SK-N-MC (cell line): ENCODE measurements around the gene NFATC3.

Experiments
- EZH2 ChIP-seq: fragments of 200-600 bp; sonication (generic); IDR thresholded peaks from one replicate; pipeline ENCODE4 v1.6.1; 2017; ENCODE audit warnings: antibody characterized with exemption
- POLR2AphosphoS5 ChIP-seq: IDR thresholded peaks from 2 replicates; pipeline ENCODE4 v1.6.1; 2012; ENCODE audit warnings: mild to moderate bottlenecking, low read depth, low read length, borderline replicate concordance

DNA sequence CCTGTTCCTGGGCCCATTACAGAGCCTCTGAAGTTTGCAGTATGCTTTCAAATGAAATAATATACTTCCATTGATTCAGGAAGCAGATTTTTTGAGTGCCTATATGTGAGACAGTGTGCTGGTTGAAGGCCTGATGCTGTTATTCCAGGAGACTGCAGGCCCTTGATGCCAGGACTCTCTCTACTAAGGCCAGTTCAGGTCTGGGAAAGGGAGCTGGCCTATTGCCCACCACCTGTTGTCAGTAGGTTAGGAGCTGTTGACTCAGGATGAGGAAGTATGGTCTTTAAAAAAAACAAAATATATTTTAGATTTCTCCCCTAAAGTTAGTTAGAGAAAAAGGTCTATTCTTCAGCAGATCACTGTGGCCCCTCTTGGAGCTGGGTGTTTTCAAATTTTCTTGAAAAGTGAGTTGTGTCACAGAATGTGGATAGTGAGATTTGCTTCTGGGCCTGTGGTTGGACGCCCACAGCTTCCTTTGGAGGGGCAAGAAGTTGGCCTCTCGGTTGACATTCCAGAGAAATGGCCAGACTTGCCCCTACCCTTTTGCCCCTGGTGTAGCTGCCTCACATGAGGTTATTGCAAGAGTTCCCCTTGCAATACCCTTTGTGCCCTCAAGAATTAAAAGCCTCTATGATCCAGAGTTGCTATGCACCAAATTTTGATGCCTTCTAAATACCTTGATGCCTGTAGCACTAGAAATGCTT lies 142.8 kb downstream of the NFATC3 start:
- no peak for TF ChIP-seq POLR2AphosphoS5
- TF ChIP-seq EZH2 = no peak
